Natural killer cell (primary cell): ENCODE results near the gene ZNF514. TPM values are rescaled to one million over a fixed set of nuclear protein-coding genes. Genes with fewer than 3 reads are reported as not detected.

Experiments used
- ATAC-seq, 3 donors: fragments of 150-1000 bp in 2 of 3; fragments of 200-7000 bp in 1 of 3; cut with Tn5 transposase; 1 replicate in 1 of 3; 2 replicates in 2 of 3; pipeline ENCODE4 v1.10.0; 2021; ENCODE audit warnings: mild to moderate bottlenecking in 2 of 3, moderate library complexity in 2 of 3
- DNase-seq, 2 donors: peaks; one replicate each; pipeline versions ENCODE4 v3.0.0 to v3.0.0-alpha.2; 2013 to 2021; ENCODE audit warnings: mixed read lengths in 1 of 2
- H3K27ac ChIP-seq: one replicate; pipeline ENCODE4 v1.5.1; 2013; ENCODE audit warnings: mild to moderate bottlenecking, low read length
- H3K27me3 ChIP-seq: one replicate; pipeline ENCODE4 v1.6.1; 2013; ENCODE audit warnings: low read length; ENCODE audit not compliant: control insufficient read depth, insufficient read depth
- H3K36me3 ChIP-seq: one replicate; pipeline ENCODE4 v1.6.1; 2013; ENCODE audit warnings: low read length; ENCODE audit not compliant: control insufficient read depth, insufficient read depth
- H3K4me1 ChIP-seq: one replicate; pipeline ENCODE4 v1.6.1; 2013; ENCODE audit warnings: low read length; ENCODE audit not compliant: control insufficient read depth, insufficient read depth
- H3K4me3 ChIP-seq: one replicate; pipeline ENCODE4 v1.5.1; 2013; ENCODE audit warnings: low read length
- H3K9me3 ChIP-seq: one replicate; pipeline ENCODE4 v1.6.1; 2013; ENCODE audit warnings: low read length; ENCODE audit not compliant: control insufficient read depth, insufficient read depth
- H3K27ac Mint-ChIP-seq, 2 donors: one replicate each; pipeline ENCODE4 v1.8.0; 2022; ENCODE audit warnings: mild to moderate bottlenecking in 2 of 2, mixed read lengths in 2 of 2, moderate library complexity in 1 of 2
- H3K27me3 Mint-ChIP-seq, 2 donors: one replicate each; pipeline ENCODE4 v1.8.0; 2022; ENCODE audit warnings: low read depth in 2 of 2, mixed read lengths in 2 of 2
- H3K36me3 Mint-ChIP-seq: one replicate; pipeline ENCODE4 v1.8.0; 2022; ENCODE audit warnings: mixed read lengths
- H3K4me1 Mint-ChIP-seq, 2 donors: one replicate each; pipeline ENCODE4 v1.8.0; 2022; ENCODE audit warnings: mixed read lengths in 2 of 2
- H3K4me3 Mint-ChIP-seq: one replicate; pipeline ENCODE4 v1.8.0; 2022; ENCODE audit warnings: mild to moderate bottlenecking, moderate library complexity, mixed read lengths
- H3K9me3 Mint-ChIP-seq, 2 donors: one replicate each; pipeline ENCODE4 v1.8.0; 2022; ENCODE audit warnings: mixed read lengths in 2 of 2
- WGBS: methylation state at CpG from one replicate; pipeline ENCODE4 v1.1.7; 2013; ENCODE audit warnings: missing lambda C conversion rate; ENCODE audit not compliant: insufficient coverage; 5-methylcytosine and 5-hydroxymethylcytosine counted together
- intact Hi-C: fragments of 100-400 bp; cut with micrococcal nuclease; formaldehyde crosslinking; loops from one replicate; pipeline ENCODE4 v1.14.2; 2022
- total RNA-seq, 4 donors: library from RNA; stranded (reverse); fragments of 120-200 nt in 1 of 4; gene quantifications; one replicate each; pipeline versions ENCODE4 v1.2.3 to v1.2.4, GENCODE V29; 2013 to 2022
- TF ChIP-seq, protein P1 (sequence below): fragments of 200-600 bp; IDR thresholded peaks from one replicate; pipeline ENCODE4 v1.8.0; 2022; ENCODE audit warnings: antibody characterized with exemption

ZNF514 gene
- total RNA-seq, 3 donors from 2014 or later (not counting 1 experiment from before 2014, with no cell fraction given), result 12.4 to 26.0 (median 12.8) TPM

DNA sequence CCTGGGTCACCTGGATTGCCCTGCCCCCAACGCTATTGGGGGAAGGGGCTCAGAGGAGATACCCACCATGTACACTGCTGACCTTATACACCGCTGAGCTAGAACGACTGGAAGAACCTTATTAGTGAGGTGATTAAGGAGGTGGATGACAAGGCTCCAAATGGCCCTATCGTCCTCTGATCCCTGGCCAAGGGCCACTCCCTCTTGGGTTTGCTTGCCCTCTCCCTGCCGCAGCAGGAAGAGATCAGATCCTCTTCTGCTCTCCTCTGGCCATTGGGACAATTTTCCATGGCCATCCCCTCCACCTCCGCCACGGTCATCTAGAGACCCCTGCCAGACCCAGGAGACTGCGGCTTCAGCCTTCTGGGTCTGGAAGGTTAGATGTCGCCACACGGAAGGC lies 1.2 kb downstream of the ZNF514 start:
- ATAC-seq (no peak), DNase-seq (no peak)
- Histone ChIP-seq H3K4me3 (peak overlapping the region; percentile 90), H3K27ac (no peak overlapping the region), H3K27me3 (no peaks in the 10 kb centered on the region), H3K36me3 (peaks cover 11% of the 10 kb centered on the region), H3K9me3 (no peaks in the 10 kb centered on the region), H3K4me1 (peaks cover 19% of the 10 kb centered on the region)
- intact Hi-C loops, result no loop called here
- Mint-ChIP-seq H3K4me1 (peaks cover 4 to 9% of the 10 kb centered on the region in 2 donors), H3K36me3 (peaks cover 13% of the 10 kb centered on the region), H3K27ac (peak overlapping the region in 1 of 2 donors; percentile 86), H3K9me3 (no peaks in the 10 kb centered on the region), H3K27me3 (no peaks in the 10 kb centered on the region), H3K4me3 (peak overlapping the region; percentile 89)
- TF ChIP-seq, protein P1, sequence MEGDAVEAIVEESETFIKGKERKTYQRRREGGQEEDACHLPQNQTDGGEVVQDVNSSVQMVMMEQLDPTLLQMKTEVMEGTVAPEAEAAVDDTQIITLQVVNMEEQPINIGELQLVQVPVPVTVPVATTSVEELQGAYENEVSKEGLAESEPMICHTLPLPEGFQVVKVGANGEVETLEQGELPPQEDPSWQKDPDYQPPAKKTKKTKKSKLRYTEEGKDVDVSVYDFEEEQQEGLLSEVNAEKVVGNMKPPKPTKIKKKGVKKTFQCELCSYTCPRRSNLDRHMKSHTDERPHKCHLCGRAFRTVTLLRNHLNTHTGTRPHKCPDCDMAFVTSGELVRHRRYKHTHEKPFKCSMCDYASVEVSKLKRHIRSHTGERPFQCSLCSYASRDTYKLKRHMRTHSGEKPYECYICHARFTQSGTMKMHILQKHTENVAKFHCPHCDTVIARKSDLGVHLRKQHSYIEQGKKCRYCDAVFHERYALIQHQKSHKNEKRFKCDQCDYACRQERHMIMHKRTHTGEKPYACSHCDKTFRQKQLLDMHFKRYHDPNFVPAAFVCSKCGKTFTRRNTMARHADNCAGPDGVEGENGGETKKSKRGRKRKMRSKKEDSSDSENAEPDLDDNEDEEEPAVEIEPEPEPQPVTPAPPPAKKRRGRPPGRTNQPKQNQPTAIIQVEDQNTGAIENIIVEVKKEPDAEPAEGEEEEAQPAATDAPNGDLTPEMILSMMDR, result no peak
- 88% methylated on average over 10 of the region's 10 CpGs for WGBS

DNA sequence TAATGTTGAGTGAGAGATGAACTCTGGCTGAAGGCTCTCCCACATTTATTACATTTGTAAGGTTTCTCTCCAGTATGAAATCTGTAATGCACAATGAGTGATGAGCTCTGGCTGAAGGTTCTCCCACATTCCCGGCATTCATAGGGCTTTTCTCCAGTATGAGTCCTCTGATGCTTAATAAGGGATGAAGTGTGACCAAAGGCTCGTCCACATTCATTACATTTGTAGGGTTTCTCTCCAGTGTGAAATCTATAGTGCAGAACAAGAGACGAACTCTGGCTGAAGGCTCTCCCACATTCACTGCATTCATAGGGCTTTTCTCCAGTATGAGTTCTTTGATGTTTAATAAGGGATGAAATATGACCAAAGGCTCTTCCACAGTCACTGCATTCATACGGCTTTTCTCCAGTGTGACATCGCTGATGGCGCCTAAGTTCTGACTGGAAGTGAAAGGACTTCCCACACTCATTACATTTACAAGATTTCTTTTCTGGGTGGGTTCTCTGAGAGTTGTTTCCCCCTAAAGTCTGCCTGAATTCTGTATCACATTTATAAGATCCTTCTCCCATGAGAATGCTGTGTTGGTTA lies 10.2 kb downstream of the ZNF514 start:
- H3K4me3 ChIP-seq, result no peak overlapping the region
- WGBS, result 96% methylated on average over 3 of the region's 6 CpGs

DNA sequence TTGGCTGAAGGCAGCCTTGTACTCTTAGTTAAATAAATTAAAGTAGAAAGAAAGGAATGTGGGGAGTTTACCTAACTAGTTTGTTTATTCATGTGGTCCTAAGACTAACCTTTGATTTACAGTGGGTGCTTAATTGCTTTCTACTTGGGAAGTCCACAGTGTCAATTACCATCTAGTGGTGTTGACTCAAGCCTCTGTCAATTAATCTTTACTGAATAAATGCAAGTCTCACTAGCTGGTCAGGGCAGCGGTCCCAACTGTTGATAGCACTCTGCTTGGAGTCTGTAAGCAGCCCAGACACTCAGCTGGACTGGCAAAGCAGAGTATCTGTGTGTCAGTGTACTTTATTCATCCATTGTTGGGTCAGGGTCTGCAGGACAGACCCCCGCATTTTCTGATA lies 15.8 kb downstream of the ZNF514 start:
- H3K9me3 Mint-ChIP-seq, result peaks cover 13 to 25% of the 10 kb centered on the region in 2 donors
- no peak overlapping the region for H3K4me3 Mint-ChIP-seq
- Histone ChIP-seq H3K27ac (no peak overlapping the region), H3K36me3 (no peaks in the 10 kb centered on the region), H3K4me1 (no peaks in the 10 kb centered on the region), H3K9me3 (peaks cover 63% of the 10 kb centered on the region), H3K4me3 (no peak overlapping the region), H3K27me3 (no peaks in the 10 kb centered on the region)
- H3K27ac Mint-ChIP-seq, result no peak overlapping the region
- DNase-seq, result no peak
- H3K4me1 Mint-ChIP-seq, result no peaks in the 10 kb centered on the region
- H3K36me3 Mint-ChIP-seq, result peaks cover 45% of the 10 kb centered on the region
- ATAC-seq, result no peak
- TF ChIP-seq, protein P1, result no peak
- no peaks in the 10 kb centered on the region for H3K27me3 Mint-ChIP-seq
- intact Hi-C loops, result no loop called here
- 100% methylated on average over 2 of the region's 2 CpGs for WGBS

More for the DNA sequence above, 10.2 kb downstream of the ZNF514 start:
- Histone ChIP-seq H3K27me3 (no peaks in the 10 kb centered on the region), H3K36me3 (peaks cover 29% of the 10 kb centered on the region), H3K9me3 (peaks cover 69% of the 10 kb centered on the region), H3K27ac (no peak overlapping the region), H3K4me1 (no peaks in the 10 kb centered on the region)
- DNase-seq (no peak), ATAC-seq (no peak)
- Mint-ChIP-seq H3K4me3 (no peak overlapping the region), H3K27me3 (no peaks in the 10 kb centered on the region), H3K27ac (no peak overlapping the region), H3K36me3 (peaks cover 70% of the 10 kb centered on the region), H3K4me1 (no peaks in the 10 kb centered on the region), H3K9me3 (peaks cover 14 to 40% of the 10 kb centered on the region in 2 donors)
- intact Hi-C loops, result no loop called here
- TF ChIP-seq, protein P1, result no peak

DNA sequence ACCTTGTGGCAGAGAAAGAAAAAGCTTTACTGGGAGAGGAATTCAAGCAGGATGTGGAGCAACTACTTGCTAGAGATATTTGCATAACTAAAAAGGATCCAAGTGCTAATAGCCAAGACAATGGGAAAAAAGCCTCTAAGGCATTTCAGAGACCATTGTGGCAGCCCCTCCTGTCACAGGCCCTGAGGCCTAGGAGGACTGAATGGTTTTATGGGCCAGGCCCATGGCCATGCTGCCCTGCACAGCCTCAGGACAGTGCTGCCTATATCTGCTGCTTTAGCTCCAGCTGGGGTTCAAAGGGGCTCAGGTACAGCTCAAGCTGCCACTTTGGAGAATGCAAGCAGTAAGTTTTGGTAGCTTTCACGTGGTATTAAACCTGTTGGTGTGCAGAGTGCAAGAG lies 20.9 kb downstream of the ZNF514 start:
- Mint-ChIP-seq H3K4me3 (no peak overlapping the region), H3K4me1 (no peaks in the 10 kb centered on the region), H3K36me3 (peaks cover 25% of the 10 kb centered on the region), H3K27ac (no peak overlapping the region), H3K27me3 (no peaks in the 10 kb centered on the region), H3K9me3 (peaks cover 5 to 16% of the 10 kb centered on the region in 2 donors)
- TF ChIP-seq, protein P1, result no peak
- DNase-seq, result no peak
- no peaks in the 10 kb centered on the region for H3K4me1 ChIP-seq
- peaks cover 30% of the 10 kb centered on the region for H3K9me3 ChIP-seq
- ATAC-seq, result no peak
- no peak overlapping the region for H3K27ac ChIP-seq
- no peaks in the 10 kb centered on the region for H3K27me3 ChIP-seq
- WGBS, result 74% methylated on average over 1 of the region's 1 CpG
- H3K36me3 ChIP-seq, result no peaks in the 10 kb centered on the region
- intact Hi-C loops, result no loop called here
- H3K4me3 ChIP-seq, result no peak overlapping the region
